22Rv1 (cell line): ENCODE results near the gene CEP295NL.

Experiments used
- CTCF ChIP-seq: fragments of 450-650 bp; IDR thresholded peaks from 2 replicates; pipeline ENCODE4 v1.5.1; 2017; ENCODE audit warnings: mild to moderate bottlenecking
- ZFX ChIP-seq: fragments of 450-650 bp; IDR thresholded peaks from 2 replicates; pipeline ENCODE4 v1.6.1; 2017; ENCODE audit warnings: antibody characterized with exemption, borderline replicate concordance

DNA sequence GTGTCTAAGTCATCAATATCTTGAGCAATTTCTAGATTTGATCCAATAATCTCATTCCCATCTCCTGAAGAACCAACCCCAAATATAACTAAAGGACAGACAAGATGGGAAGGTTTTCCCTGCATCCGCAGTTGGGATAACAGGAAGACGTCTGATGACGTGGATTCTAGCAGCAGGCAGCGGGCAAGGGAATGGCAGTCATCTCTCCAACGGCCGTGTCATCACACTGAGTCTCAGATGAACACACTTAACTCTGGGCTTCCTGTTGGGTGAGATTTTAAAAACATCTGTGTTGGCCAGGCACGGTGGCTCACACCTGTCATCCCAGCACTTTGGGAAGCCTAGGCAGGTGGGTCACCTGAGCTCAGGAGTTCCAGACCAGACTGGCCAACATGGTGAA, 43.1 kb upstream of the CEP295NL start:
- TF ChIP-seq CTCF = no peak
- no peak for TF ChIP-seq ZFX
